ENCODE results near the gene SLC25A20.

DNA sequence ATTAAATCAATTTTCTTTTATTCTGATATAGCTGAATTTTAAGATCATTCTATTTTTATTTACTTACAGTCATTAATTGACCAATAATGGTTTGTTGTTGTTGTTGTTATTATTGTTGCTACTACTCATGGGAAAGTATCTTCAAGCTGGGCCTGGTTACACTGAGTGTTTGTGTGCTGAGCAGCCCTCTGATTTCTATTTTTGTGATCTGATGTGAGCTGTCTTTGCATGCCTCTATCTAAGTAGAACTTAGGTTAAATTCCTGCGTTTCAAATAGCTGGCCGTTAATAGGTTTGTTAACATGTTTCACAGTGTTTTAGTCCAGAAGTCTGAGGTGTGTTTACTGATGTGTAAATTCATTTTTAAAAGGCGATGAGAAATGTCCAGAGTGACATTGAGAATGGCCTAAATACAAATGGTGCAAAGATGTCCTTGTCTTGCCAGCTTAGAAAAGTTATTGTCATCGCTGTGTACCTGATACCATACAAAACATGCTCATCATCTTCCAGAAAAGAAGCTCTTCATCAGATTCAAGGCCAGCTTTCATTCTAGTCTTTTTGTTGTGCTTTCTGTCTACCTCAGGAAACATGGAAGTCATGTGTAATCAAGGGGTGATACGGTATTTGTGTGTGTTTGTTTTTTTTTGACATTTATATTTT lies 35.8 kb upstream of the SLC25A20 start:
- TF ChIP-seq CTCF (IDR thresholded peaks at IDR 0.05) (no peak), POLR2AphosphoS5 (IDR thresholded peaks at IDR 0.05; ENCODE audit: low read depth, low read length) (no peak), TCF7L2 (IDR thresholded peaks at IDR 0.05; ENCODE audit: low read depth, low read length) (no peak), SIN3A (IDR thresholded peaks at IDR 0.05; ENCODE audit: borderline replicate concordance, insufficient read depth, low read depth, low read length) (no peak)

Measured in Panc1 (cell line).